ENCODE measurements around the gene CHMP6. TPM values are rescaled to one million over a fixed set of nuclear protein-coding genes. Genes with fewer than 3 reads are reported as not detected.
A peak's percentile ranks its signal among the peaks of the same experiment; 100 is the strongest.

The CHMP6 gene
- total RNA-seq, 2 donors from 2014 or later, result 23.7 to 25.9 TPM

DNA sequence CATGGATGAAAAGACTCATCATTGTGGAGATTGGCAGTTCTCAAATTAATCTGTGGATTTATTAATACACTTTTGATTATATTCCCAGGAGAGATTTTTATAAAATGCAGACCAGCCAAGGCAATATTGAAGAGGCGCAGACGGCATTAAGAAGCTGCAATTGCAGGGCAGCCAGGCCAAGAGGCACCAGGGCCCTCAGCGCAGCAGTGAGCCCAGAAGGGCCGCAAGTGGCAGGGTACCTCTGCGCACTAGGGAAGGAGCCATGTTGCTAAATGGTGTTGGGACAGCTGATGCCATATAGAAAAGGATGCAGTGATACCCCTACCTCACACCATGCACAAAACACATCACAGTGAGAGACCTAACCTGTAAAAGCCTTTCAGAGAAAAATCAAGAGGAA, 36.6 kb upstream of the CHMP6 start:
- peak; percentile 25 for DNase-seq (ENCODE audit: low spot score)
- intact Hi-C loops (cut with DNase I), result no loop called here

DNA sequence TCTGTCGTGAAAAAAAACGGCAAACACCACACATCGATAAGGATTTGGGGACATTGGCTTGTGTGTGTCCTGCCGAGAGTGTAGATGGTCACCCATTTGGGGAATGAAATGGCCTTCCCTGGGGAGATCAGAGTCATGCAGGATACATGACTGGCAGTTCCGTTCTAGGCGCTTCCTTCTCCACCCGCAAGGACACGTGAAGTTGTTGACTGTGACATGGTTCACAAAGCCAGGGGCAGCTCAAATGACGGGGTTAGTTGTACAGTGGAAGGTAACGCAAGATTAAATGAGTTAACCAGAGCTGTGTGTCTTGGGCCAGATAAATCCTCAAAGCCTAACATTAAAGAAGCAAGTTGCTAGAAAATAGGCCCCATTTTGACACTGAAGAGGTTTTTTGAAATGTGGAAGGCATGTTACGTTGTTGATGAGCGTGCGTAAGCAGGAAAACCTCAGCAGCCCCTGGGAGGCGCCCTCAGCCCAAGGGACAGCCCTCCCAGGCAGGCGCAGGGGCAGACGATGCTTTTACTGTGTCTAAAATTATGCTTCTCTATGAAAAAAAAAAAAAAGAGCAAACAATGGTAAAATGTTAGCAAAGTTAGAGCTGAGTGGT, 35.9 kb upstream of the CHMP6 start:
- DNase-seq (ENCODE audit: low spot score), result peak; percentile 19
- intact Hi-C loops (cut with DNase I), result no loop called here

DNA sequence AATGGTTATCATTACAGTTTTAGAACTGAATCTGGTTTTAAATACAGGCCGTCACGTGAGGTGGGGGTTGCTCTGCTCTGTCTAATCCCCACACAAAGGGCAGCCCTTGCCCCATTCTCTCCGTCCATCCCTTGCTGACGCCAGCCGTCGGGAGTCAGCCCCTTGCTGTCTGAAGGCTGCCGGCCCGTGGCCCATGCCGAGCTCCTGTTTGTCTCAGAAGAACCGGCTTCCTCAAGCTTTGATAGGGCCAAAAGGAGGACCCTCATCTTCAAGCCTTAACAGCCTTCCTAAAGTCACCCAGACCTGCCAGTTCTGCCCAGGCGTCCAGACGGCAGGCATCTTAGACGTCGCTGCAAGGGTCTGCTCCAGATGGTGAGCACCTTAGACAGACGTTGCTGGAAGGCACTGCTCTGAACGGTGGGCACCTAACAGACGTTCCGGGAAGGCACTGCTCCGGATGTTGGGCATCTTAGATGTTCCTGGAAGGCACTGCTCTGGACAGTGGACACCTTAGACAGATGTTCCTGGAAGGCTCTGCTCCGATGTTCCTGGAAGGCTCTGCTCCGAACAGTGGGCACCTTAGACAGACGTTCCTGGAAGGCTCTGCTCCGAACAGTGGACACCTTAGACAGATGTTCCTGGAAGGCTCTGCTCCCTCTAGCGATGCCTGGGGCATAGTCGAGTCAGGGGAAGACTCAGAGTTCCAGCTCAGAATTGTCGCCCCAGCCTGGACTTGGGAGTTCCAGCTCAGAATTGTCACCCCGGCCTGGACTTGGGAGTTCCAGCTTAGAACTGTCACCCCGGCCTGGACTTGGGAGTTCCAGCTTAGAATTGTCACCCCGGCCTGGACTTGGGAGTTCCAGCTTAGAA, 35.1 kb upstream of the CHMP6 start:
- peak; percentile 52 for DNase-seq (ENCODE audit: low spot score)
- intact Hi-C loops (cut with DNase I), result no loop called here

DNA sequence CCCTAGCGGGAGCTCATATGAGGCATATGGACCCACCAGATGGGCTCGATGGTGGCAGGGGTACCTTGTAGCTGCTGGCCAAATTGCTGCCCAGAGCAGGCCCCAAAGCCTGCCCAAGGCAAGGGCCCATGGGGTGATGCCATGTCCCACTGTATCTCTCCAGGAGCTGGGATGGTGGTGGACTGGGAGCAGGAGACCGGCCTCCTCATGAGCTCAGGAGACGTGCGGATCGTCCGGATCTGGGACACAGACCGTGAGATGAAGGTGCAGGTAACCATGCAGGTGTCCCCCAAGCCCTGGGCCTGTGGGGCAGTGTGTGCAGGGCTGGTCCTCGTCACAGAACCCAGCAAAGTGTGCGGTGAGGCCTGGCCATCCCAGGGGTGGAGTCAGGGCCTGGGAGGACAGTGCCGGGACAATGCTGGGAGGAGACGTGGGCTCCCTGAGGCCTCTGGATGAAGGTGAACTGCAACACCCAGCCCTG, 34.1 kb upstream of the CHMP6 start:
- intact Hi-C loops (cut with DNase I), result no loop called here
- peak; percentile 55 for DNase-seq (ENCODE audit: low spot score)

DNA sequence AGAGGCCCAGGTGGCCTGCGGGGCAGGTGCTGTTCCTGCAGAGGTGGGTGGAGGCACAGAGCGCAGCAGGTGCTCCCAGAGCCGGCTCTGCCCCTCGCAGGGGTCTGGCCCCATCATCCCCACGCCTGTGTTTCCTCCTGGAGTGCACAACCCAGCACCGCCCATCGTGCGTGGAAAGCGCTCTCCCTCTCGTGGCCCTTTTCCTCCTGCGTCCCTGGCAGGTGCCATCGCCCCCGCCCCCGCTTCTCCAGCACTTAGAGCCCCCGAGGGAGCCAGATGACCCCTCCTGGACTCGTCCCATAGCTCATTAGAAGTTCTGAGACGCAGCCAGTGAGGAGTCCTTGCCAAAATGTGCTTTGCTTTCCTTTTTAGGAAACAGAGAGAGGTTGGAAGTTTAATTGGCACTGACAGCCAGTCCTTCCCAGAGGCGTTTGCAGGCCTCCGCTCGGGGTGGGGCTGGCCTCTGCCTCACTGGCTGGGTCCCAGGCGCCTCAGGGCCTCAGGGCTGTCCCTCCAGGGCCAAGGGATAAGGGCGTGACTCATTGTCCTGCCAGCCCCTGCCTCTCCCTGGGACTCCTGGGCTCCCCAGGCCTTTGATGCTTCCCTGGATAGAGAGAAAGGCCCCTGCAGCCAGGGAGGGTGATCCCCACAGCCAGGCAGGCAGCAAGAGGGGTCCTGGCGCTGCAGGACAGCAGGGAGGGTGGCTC, 32.2 kb upstream of the CHMP6 start:
- peak; percentile 96 for DNase-seq (ENCODE audit: low spot score)
- intact Hi-C loops (cut with DNase I), result loop anchor here in 1 of 2 donors (5.0 kb wide), 1 partner anchor 97 kb away; no protein-coding TSS in a partner anchor

DNA sequence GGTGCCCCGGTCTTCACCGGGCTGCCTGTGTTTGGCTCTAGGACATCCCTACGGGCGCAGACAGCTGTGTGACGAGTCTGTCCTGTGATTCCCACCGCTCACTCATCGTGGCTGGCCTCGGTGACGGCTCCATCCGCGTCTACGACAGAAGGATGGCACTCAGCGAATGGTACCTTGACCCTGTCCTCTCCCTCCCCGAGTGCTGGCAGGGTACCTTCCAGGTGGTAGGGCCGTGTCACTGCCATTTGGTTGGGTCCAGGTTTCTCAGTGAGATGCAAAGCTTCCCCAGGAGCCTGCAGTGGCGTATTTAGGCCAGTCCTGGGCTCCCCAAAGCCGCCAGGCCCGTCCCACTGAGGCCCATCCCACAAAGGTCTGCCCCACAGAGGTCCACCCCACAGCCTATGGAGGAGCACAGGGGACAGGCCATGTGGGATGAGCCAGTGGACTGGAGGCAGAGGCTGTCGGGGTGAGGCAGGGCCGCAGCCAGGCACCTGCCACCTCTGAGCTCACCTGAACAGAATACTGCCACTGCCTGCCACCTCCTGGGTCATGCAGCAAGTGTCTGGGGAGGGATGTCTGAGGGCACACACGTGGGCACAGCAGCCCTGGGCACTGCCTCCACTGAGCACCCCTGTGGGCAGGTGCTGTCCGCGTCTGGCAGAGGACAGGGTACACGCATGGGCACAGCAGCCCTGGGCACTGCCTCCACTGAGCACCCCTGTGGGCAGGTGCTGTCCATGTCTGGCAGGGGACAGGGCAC, 31.4 kb upstream of the CHMP6 start:
- intact Hi-C loops (cut with DNase I), result loop anchor here in 1 of 2 donors (5.0 kb wide), 1 partner anchor 98 kb away; no protein-coding TSS in a partner anchor
- no peak for DNase-seq (ENCODE audit: low spot score)

DNA sequence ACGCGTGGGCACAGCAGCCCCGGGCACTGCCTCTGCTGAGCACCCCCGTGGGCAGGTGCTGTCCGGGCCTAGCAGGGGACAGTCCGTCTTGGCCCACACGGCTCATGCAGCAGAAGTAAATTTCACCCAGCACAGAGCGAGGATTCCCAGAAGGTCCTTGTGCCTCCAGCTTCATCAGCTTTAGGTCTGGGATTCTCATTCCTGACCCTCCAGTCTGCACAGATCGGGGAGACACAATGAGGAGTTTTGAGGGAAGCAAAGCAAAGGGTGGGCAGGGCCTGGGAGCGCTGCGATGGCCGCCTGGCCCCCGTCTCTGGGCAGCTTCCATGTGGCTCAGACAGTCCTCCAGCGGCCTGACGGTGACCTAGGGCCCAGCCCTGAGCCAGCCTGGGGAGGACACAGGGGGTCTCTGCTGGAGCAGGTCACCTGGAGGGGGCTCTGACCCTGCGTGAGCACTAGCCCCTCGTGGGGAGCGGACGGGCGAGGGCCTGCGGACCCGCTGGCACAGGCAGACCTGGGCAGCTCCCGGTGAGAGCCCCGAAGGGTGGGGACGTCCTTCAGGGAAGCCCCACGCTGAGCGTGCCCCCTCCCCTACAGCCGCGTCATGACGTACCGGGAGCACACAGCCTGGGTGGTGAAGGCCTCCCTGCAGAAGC, 30.7 kb upstream of the CHMP6 start:
- no peak for DNase-seq (ENCODE audit: low spot score)
- intact Hi-C loops (cut with DNase I), result loop anchor here in 1 of 2 donors (5.0 kb wide), 1 partner anchor 99 kb away; no protein-coding TSS in a partner anchor

DNA sequence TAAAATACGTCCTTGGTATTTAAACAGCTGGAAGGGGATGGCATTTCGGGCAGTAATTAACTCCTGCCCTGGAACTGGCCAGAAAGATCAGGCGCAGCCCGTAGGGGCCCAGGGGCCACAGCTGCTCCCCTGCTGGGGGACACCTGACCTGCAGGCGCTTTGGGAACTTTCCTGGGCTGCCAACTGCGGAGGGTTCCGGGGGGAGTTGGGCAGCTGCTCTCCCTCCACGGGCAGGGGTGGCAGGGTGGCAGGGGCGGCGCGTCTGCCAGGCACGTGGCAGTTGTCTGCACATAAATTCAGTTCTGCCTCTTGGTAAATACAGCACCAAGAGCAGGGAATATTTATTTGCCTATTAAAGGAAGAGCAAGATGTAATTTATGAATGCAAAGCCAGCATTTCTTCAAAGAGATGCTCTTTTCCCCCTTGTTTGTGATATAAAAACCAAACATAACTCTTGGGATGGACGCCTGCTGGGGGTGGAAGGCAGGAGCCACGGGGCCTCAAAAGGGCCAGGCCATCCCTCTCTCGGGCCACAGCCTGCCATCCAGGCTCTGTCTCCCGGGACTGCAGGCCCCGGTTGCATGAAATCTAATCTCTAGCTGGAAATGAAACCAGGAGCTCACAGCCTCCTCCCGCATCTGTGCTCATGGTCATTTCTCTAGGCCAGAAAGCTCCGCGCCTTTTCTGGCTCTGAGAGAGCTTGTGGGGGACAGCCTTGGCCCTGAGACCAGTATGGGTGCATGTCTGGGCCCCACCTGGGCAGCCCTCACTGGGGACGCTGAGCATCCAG, 29.9 kb upstream of the CHMP6 start:
- intact Hi-C loops (cut with DNase I), result loop anchor here in 1 of 2 donors (5.0 kb wide), 1 partner anchor 99 kb away; no protein-coding TSS in a partner anchor
- DNase-seq (ENCODE audit: low spot score), result no peak

DNA sequence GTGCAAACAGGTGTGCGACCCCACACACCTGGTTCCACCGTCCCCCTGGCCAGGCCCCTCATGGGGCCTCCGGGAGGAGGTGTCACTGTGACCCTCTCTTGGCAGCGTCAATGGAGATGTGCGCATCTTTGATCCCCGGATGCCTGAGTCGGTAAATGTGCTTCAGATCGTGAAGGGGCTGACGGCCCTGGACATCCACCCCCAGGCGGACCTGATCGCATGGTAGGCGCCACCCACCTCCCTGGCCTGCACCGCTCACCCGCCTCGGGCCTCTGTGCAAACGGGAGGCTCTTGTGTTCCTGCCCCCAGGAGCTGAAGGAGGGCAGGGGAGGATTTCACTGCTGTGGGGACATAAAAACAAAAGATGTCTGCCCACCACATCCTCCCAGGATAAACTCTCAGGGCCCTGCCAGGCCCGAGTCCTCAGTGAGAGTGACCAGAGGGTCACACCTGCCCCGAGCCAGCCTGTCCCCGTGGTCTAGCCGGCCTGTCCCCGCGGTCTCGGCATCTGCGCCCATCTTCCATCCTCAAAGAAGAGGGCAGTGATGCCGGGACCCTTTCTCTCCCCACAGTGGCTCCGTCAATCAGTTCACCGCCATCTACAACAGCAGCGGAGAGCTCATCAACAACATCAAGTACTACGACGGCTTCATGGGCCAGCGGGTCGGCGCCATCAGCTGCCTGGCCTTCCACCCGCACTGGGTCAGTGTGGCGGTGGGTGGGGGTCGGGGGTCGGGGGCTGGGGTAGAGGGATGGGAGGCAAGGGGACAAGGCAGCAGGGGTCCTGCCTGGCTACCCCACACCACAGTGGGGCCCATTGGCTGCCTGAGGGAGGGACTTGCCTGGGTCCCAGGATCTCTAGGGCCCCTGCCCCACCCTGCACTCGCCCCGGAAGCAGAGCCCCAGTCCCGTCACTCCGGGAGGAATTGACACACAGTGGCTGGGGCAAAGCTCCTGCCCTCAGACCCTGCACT, 29.0 kb upstream of the CHMP6 start:
- intact Hi-C loops (cut with DNase I), result loop anchor here in 1 of 2 donors (5.0 kb wide), 1 partner anchor 100 kb away; no protein-coding TSS in a partner anchor
- no peak for DNase-seq (ENCODE audit: low spot score)

DNA sequence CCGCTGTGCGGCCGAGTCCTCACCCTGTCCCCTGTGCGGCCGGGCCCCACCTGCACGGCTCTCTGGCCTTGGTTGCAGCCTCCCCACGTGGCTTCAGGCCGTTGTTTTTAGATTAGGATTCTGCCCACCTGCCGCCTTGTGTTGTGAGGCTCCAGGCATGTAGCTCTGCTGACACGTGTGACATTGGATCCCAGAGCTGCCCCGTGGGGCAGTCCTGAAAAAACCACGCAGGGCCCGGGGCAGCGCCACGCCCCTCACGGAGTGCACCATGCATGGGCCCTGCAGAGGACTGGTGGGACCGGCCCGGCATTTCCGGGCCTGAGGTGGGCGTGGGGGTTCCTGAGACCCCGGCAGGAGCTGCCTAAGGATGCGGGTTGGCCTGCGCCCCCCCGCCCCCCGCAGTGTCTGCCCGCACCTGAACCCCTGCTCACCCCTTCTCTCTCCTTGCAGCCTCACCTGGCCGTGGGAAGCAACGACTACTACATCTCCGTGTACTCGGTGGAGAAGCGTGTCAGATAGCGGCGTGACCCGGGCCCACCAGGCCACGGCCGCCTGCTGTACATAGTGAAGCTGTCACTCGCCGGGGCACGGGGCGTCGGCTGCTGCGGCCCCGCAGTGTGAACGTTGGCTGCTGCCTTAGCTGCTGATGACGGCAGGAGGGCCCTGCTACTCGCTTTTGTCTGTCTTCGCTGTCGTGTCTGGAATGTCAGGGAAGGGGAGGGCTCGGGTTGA, 27.7 kb upstream of the CHMP6 start:
- DNase-seq (ENCODE audit: low spot score), result no peak
- intact Hi-C loops (cut with DNase I), result loop anchor here in 1 of 2 donors (5.0 kb wide), 1 partner anchor 102 kb away; no protein-coding TSS in a partner anchor

DNA sequence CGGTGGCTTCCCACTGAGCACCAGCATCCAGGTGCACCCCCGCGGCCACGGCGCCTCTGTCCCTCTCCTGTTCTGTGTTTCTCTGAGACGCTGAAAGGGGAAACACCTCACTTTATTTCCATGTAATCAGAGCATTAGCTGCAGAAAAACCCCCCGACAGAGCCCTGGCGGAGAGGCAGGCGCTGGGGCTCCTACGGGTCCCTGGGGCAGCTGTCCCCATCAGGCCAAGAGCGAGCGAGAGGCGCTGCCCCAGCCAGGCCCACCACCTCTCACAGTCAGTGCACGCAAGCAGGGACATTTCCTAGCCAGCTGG, 27.1 kb upstream of the CHMP6 start:
- intact Hi-C loops (cut with DNase I), result loop anchor here in 1 of 2 donors (5.0 kb wide), 1 partner anchor 102 kb away; no protein-coding TSS in a partner anchor

DNA sequence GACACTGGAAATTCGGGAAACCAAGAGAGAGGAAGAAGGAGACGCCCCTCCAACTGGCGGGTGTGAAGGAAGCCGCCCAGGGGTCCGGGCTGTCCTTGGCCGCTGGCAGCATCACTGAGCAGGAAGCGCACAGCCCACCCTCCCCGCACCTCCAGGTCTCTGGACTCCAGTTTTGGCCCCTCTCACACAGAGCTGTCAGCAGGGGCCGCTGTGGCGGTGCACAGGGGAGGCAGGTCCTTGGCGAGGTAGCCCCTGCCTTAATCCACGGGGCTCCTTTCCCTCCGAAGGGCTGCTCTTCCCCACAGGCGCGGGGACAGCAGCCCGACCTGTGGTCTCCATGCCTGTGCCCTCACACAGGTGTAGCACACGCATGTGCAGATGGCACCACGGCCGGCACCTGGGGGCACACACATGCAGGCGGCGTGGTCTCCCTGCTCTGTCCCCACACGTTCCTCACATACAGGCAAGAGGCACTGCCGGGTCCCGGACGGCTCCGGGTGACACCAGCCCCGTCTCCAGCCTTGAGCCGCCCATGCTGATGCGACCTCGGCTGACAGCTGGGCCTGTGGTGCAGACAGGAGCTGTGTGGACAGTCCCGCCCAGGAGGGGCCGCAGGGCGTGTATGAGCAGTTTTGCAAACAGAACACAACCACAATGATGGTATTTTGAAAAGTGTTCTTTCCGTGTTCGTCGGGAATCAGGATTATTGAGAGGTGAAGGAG, 26.6 kb upstream of the CHMP6 start:
- intact Hi-C loops (cut with DNase I), result loop anchor here in 1 of 2 donors (5.0 kb wide), 1 partner anchor 103 kb away; no protein-coding TSS in a partner anchor
- no peak for DNase-seq (ENCODE audit: low spot score)

More for the DNA sequence above, 27.1 kb upstream of the CHMP6 start:
- no peak for DNase-seq (ENCODE audit: low spot score)

DNA sequence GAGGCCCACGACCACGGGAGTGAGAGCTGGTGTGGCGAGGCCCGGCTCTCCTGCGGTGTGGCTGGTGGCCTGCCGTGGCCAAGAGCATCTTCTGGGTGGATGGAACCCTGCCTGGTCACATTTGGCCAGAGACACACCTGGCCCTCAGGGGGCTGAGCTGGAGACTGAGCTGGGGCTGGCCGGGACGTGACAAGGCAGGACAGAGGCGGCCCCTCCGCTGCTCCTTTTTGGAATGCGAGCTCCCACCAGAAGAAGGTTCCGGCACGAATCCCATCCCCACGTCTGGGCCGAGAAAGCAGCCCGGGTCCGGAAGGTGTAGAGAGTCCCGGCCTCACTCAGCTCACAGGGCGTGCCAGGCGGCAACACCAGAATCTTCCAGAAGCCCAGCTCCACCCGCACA, 26.0 kb upstream of the CHMP6 start:
- intact Hi-C loops (cut with DNase I), result no loop called here

DNA sequence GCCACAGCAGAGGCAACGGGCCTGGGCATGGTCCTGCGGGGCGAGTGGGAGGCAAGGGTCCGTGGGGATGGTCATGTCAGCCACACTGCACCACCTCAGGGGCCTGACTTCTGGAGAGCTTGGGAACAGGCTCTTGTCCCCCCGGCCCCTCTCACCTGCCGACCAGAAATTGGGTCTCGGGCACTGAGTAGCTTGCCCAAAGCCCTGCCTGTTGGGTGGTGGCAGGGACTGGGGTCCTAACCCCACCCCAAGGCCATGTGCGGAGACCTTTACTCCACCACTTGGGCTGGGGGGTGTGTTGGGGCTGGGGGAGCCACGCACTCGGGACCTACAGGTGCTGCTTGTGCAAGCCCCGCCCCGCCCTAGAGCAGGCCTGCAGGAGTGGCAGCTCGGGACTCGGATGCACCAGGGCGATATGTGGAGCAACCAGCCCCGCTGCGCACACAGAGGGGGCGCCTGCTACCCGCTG, 24.2 kb upstream of the CHMP6 start:
- intact Hi-C loops (cut with DNase I), result no loop called here
- no peak for DNase-seq (ENCODE audit: low spot score)

More for the DNA sequence above, 26.0 kb upstream of the CHMP6 start:
- DNase-seq (ENCODE audit: low spot score), result no peak

DNA sequence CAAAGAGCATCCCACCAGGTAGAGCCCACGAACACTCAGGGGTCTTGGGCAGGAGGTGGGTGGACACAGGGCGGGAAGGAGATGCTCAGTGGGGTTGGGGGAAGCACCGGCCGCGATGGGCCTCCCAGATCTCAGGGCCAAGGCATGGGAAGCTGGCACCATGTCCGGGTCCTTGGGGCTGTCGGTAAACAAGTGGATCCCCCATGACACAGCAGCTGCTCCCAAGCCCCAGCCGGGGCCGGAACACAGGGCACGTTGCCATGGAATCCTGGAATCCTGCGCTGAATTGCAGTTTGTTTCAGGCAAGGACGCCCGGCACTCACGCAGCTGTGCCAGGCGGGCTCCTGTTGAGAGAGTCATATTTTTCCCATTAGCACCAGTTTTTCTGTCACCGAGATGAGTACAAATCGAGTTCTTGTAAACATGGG, 23.0 kb upstream of the CHMP6 start:
- intact Hi-C loops (cut with DNase I), result no loop called here
- no peak for DNase-seq (ENCODE audit: low spot score)
